ENCODE data around the gene MVK. TPM values are rescaled to one million over a fixed set of nuclear protein-coding genes. Genes with fewer than 3 reads are reported as not detected.

The MVK gene
- total RNA-seq, 4 donors from 2014 or later = 6.2 to 18.7 (median 12.2) TPM

GRCh38 chr12:109589240-109589590, 15.6 kb downstream of the MVK start:
- DNase-seq (ENCODE audit: extremely low spot score) = no peak
- H3K9me3 ChIP-seq = no peaks in the 10 kb centered on the region
- H3K4me1 ChIP-seq = no peaks in the 10 kb centered on the region
- peaks cover 1 to 83% (median 56%) of the 10 kb centered on the region in 4 donors for H3K36me3 ChIP-seq
- TF ChIP-seq EP300 (IDR thresholded peaks at IDR 0.05) (no peak), POLR2AphosphoS5 (IDR thresholded peaks at IDR 0.05) (no peak), POLR2A (IDR thresholded peaks at IDR 0.05; ENCODE audit: low read depth) (no peak), CTCF (IDR thresholded peaks at IDR 0.05) (no peak)
- H3K4me3 ChIP-seq = no peak overlapping the region
- H3K27me3 ChIP-seq = no peaks in the 10 kb centered on the region
- intact Hi-C loops (cut with DNase I) = no loop called here
- 84% methylated on average over 7 of the region's 7 CpGs for WGBS
- no peak overlapping the region for H3K27ac ChIP-seq (replicated peaks in 1 of 4)

- TF ChIP-seq POLR2A (IDR thresholded peaks at IDR 0.05; ENCODE audit: low read depth) = no peak
- no peak for TF ChIP-seq CTCF (IDR thresholded peaks at IDR 0.05)
- no peak for TF ChIP-seq POLR2AphosphoS5 (IDR thresholded peaks at IDR 0.05)
- TF ChIP-seq EP300 (IDR thresholded peaks at IDR 0.05) = no peak
- DNase-seq (ENCODE audit: extremely low spot score) = no peak
- Histone ChIP-seq H3K4me3 (no peak overlapping the region), H3K4me1 (no peaks in the 10 kb centered on the region), H3K27ac (replicated peaks in 1 of 4) (no peak overlapping the region), H3K36me3 (peaks cover 0 to 83% (median 57%) of the 10 kb centered on the region in 4 donors), H3K9me3 (no peaks in the 10 kb centered on the region), H3K27me3 (no peaks in the 10 kb centered on the region)
- WGBS = 94% methylated on average over 13 of the region's 16 CpGs
- intact Hi-C loops (cut with DNase I) = no loop called here
Observed at GRCh38 chr12:109589691-109590245, 16.2 kb downstream of the MVK start.

GRCh38 chr12:109590566-109590965, 17.0 kb downstream of the MVK start:
- H3K27ac ChIP-seq (replicated peaks in 1 of 4) = no peak overlapping the region
- no peaks in the 10 kb centered on the region for H3K27me3 ChIP-seq
- WGBS = 88% methylated on average over 8 of the region's 8 CpGs
- H3K36me3 ChIP-seq = peaks cover 0 to 83% (median 61%) of the 10 kb centered on the region in 4 donors
- intact Hi-C loops (cut with DNase I) = no loop called here
- DNase-seq (ENCODE audit: extremely low spot score) = no peak
- TF ChIP-seq POLR2A (IDR thresholded peaks at IDR 0.05; ENCODE audit: low read depth) (no peak), EP300 (IDR thresholded peaks at IDR 0.05) (no peak), CTCF (IDR thresholded peaks at IDR 0.05) (no peak), POLR2AphosphoS5 (IDR thresholded peaks at IDR 0.05) (no peak)
- H3K4me1 ChIP-seq = no peaks in the 10 kb centered on the region
- H3K9me3 ChIP-seq = no peaks in the 10 kb centered on the region
- H3K4me3 ChIP-seq = no peak overlapping the region

GRCh38 chr12:109591041-109591440, 17.4 kb downstream of the MVK start:
- no peak for TF ChIP-seq CTCF (IDR thresholded peaks at IDR 0.05)
- TF ChIP-seq POLR2AphosphoS5 (IDR thresholded peaks at IDR 0.05) = no peak
- no peak for TF ChIP-seq EP300 (IDR thresholded peaks at IDR 0.05)
- TF ChIP-seq POLR2A (IDR thresholded peaks at IDR 0.05; ENCODE audit: low read depth) = no peak
- no peak overlapping the region for H3K4me3 ChIP-seq
- H3K27ac ChIP-seq (replicated peaks in 1 of 4) = no peak overlapping the region
- H3K9me3 ChIP-seq = no peaks in the 10 kb centered on the region
- H3K4me1 ChIP-seq = no peaks in the 10 kb centered on the region
- H3K27me3 ChIP-seq = no peaks in the 10 kb centered on the region
- H3K36me3 ChIP-seq = peaks cover 0 to 83% (median 61%) of the 10 kb centered on the region in 4 donors
- 79% methylated on average over 10 of the region's 10 CpGs for WGBS
- intact Hi-C loops (cut with DNase I) = no loop called here
- DNase-seq (ENCODE audit: extremely low spot score) = no peak

Measured in esophagus muscularis mucosa (tissue), 4 donors.